Inferior parietal cortex (tissue), 1 donor: ENCODE data around the gene KLK5.
"Not testable (repeated sequence)": the region's sequence is repeated elsewhere in the genome, so short reads cannot be mapped to it uniquely, and the experiment has no call there.

Source experiments
- DNase-seq: peaks from one replicate; pipeline ENCODE4 v3.0.0-alpha.2; 2016; ENCODE audit errors: extremely low spot score

The KLK5 gene

DNA sequence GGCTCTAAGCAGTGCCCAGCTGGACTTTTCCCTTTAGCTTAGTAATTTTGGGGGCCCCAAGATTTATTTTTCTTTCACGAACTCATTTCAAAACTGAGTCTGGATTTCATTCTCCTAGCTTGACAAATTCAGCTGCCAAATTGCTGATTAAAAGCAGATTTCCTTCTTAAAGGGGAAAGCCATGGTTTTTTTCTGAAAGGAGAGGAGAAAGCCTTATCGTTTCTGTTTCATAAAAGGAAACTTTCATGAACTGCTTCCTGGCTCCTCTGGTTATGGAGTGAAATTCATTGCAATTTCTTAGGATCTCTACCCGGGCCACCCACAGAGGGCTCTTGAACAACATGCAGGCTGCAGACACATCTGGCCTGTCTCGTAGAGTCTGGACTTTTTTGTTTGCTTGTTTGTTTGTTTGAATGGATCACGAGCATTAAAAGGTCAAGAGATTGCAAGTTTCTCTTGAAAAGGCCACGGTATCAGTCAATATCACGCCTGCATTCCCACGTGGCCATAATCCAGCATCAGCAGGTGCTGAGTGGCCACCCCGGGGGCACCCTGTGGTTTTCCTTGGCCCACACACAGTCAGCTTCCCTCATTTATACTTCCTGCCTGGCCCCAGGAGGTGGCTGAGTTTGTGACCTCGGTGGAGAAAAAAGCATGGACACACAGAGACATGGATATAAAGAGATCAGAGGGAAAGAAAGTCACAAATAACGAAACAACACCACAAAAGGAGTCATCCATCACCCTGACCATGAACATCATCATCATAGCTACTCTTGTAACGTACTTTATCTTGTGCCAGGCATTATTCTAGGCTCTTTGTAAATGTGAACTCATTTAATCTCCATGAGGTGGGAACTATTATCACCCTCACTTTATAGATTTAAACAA is 31.2 kb downstream of the KLK5 start:
- DNase-seq: no peak

DNA sequence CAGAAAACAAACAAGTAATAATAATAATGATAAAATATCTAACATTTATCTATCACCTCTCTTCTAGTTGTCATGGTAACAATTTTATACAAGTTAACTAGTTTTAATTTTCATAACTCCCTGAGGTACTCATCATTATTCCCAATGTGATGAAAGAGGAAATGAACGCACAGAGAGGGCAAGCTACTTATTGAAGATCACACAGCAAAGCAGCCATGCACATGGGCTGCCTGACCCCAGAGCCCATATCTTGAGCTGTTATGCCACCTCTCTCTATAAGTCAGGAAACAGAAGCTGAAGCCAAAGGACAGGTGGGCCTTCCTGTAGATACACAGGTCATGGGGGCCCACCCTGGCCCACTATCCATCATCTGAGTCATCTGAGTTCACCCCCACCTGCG is 36.8 kb downstream of the KLK5 start:
- DNase-seq: no peak

DNA sequence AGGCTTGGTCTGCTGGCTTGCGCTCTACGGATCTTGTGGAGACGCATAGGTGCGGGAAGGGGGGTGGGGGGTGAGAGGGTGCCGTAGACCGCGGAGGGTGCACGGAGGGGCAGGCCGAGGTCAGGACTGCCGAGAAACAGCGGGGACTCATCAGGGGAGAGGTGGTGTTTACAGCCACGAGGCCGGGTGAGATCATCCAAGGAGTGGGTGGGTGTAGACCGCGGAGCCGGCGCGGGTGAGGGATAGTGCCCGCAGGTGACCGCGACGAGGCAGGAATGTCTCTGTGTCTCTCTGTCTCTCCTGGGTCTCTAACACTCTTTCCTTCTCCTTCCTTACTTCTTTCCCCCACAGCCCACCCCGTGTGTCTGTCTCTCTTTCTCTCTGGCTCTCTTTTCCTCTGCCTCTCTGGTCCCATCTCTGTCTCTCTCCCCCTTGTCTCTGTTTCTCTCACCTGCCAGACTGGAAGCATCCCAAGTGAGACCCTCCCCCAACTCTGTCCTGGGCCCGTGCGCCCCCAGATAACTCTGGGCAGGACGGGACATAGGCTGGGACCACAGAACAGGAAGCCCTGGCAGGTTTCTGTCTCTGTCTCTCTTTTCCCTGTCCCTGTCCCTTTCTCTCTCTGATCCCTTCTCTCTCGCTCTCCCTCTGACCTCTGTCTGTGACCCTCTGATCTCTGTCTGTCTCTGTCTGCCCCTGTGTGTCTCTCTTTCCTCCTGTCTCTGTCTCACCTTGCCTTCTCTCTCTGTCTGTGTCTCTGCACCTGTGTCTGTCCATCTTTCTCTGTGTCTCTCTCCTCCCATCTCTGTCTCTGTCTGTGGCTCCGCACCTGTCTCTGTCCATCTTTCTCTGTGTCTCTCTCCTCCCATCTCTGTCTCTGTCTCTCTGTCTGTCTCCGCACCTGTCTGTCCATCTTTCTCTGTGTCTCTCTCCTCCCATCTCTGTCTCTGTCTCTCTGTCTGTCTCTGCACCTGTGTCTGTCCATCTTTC is 39.8 kb downstream of the KLK5 start:
- DNase-seq: no peak

DNA sequence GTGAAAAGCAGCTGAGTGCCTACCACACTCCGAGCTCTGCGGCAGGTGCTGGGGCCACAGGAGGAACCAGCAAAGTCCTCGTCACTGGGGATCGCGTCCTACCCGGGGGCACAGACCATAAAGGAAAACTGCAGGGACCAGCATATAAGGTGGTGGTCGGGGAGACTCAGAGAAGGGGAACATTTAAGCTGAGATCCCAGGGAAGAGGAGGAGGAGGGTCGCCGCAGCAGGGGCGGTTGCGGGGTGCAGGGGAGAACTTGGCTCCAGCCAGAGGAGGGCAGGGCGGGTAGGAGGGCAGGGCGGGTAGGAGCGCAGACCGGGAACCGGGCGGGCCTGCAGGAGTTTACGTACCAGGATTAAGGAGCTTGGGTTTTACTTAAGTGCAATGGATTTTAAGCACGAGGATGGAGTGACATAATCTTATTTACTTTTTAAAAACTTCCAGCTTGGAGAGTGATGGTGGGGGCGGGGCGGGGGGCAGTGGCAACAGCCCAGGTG is 40.7 kb downstream of the KLK5 start:
- no peak for DNase-seq

DNA sequence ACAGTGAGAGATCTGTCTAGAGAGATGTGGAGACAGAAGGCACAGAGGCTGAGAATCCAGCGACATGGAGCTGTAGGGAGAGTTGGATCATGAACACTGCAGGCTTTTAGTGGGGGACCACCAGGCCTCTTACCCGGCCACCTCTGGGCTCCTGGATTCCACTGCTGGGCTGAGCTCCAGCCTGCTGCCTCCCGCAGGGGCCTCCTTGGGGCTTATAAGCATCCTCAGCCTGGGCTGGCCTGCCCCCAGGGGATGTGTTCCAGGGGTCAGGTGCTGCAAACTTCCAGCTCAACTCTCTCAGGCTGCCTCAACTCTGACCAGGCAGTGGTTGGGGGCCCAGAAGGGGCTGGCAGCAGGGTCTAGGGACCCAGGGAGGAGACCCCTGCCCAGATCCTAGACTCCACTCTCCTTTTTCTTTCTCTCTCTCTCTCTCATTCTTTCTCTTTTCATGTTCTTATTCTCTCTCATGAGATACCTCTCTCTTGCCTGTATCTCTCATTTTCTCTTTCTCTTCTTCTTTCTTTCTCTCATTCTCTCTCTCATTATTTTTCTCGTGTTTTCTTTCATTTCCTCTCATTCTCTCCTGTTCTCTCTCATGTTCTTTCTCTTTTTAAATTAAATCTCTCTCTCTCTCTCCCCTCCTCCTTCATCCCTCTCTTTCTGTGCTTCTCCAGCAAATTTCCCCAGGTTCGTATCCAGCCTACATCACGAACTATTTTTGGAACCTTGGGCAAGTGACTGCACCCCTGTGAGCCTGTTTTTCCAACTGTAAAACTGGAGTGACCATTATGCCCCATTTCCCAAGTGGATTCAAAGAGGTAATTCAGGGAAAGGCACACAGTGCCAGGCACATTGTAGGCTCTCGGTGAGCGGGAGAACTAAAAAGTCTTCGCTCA is 41.4 kb downstream of the KLK5 start, which contains the start of gene KLK4:
KLK4 (minus strand) TSS at position 190 of the 896 bp plus-strand sequence. CDS start 657 bp downstream, outside the sequence.
- no peak for DNase-seq

DNA sequence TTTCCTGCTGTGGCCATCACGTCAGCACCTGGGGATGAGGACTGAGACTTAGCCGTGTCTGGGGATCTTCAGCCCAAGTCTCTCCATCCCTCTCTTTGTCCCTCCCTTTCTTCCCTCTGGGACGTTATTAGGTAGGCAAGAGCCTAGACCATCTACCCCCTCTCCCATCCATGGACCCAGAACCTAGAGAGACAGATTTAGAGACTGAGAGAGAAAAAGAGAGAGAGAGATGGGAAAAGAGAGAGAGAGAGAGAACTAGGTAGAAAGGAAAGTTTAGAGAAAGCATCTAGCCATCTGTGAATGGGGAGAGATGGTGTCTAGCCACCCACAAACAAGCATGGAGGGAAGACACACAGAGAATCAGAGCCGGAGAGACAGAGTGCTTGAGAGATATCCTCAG is 42.1 kb downstream of the KLK5 start:
- DNase-seq: no peak

DNA sequence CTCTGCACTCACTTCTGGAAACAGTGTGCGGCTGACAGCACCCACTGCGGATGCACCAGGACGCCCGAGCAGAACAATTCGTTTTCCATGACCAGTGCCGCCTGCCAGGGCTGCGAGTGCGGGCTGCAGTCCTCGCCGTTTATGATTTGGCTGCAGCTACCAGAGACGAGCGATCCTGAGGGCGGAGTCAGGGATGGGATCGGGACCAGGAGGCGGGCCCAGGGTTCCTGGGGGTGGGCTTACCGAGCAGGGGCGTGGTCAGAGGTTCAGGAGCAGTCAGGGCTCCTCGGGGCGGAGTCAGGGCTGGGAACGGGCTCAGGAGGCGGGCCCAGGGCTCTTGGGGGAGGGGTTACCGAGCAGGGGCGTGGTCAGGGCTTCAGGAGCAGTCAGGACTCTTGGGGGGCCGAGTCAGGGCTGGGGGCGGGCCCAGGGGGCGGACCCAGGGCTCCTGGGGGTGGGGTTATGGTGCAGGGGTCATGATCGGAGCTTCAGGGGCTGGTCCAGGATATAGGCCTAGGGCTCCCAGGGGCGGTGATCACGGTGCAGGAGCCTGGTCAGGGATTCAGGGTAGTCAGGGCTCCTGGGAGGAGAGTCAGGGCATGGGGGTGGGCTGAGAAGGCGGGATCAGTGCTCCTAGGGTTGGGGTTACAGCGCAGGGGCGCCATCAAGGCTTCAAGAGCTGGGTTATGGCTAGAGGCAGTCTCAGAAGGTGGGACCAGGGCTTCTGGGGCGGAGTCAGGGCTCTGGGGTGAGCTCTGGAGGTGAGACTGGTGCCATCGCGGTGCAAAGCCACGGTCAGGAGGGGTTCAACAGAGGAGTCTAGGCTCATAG is 43.4 kb downstream of the KLK5 start:
- DNase-seq: no peak

DNA sequence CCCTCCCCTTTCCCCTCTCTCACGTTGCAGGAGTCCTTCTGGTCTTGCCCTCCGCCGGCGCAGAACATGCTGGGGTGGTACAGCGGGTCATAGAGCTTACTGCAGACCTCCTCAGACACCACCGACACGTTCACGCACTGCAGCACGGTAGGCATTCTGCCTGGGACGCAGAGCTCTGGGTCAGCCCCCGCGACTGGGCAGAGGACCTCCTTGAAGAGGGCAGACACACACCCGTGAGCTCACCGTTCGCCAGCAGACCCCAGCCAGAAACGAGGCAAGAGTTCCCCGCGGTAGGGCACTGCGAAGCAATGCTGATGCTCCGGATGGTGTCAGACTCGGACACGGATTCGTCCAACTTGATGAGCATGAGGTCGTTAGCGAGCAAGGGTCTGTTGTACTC is 44.5 kb downstream of the KLK5 start:
- DNase-seq: no peak

DNA sequence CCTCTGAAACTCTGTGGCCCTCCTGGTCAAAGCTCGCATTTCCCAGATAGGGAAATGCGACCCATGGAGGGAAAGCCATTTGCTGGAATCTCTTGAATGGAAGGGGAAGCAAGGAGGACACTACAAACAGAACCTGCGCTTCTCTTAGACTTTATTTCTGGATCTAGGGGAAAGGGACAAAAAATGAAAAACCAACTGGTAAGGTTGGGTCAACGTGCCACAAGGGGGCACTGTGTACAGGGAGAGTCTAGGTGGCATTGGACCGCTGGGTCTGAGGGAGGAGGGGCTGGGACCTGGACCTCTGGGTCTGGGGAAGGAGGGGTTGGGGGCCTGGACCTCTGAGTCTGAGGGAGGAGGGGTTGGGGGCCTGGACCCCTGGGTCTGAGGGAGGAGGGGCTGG is 46.6 kb downstream of the KLK5 start:
- DNase-seq: peak; percentile 9

DNA sequence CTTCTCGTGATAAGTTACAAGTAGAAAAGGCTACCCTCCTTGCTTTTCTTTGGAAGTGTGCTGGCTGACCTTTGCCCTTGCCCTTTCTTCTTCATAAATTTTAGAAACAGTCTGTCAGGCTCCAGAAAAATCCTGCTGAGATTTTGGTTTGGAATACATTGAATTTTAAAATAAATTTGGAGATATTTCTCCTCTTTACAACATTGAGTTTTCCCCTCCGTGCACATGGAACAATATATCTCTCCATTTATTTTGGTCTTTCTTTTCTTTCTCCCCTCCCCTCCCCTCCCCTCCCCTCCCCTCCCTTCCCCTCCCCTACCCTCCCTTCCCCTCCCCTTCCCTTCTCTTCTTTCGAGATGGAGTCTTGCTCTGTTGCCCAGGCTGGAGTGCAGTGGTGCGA is 50.2 kb downstream of the KLK5 start:
- DNase-seq: no peak

DNA sequence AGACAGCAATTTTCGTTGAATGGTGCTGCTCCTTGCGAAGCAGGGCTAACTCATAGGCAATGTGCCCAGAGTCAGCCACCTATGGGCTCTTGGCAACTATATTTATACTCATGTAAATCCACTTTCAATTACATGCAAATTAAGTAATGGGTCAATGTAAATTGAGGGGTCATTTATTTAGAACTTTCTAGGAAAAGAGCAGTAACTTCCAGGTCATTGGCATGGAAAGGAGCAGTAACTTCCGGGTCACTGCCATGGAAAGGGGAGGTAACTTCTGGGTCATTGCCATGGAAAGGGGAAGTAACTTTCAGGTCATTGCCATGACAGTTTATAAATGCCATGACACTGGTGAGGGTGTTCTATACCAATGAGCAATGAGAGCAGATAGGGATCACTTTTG is 53.3 kb downstream of the KLK5 start:
- no peak for DNase-seq

DNA sequence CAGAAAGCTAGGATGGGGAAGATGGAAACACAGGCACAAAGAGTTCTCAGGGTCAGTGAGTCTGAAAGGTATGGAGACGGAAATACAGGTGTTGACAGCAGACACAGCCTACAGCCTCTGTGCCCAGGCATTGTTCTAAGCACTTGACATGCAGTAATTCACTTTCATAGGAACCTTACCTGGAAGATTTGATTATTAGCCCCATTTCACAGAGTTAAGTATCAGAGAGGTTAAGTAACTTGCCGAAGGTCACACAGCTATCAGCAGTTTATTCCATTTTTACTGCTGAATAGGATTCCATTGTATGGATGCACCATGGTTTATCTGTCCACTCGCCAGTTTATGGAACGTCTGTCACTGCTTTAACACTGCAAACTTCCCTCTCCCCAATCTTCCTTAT is 54.8 kb downstream of the KLK5 start:
- DNase-seq: no peak

DNA sequence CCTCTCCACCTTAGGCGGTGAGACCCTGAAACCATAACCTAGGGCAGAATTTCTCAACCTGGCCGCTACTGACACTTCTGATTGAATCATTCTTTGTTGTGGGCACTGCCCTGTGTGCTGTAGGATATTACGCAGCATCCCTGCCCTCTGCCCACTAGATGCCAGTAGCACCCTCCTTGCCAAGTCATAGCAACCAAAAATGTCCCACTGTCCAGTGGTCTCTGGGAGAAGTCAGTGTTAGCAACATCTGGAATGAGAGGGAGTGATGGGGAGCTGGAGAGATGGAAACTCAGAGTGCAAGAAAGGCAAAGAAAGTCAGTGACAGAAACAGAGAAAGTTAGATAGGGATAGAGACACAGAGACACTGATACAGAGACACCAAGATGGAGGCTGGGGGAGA is 55.2 kb downstream of the KLK5 start:
- no peak for DNase-seq

DNA sequence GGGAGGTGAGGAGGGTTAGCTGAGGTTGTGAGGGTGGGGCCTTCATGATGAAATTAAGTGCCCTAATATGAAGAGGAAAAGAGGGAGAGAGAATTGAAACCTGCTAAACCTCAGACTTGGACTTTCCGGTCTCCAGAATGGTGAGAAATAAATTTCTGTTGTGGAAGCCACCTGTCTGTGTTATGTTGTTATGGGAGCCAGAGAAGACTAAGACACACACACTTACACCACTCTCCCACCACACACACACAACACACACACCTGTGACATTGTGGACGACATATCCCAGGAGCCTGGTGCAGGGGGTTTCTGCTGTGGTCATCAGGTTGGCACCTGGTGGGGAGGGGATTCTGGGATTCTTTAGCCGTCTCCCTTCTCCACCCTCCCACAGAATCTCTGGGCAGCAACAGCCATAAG is 55.6 kb downstream of the KLK5 start:
- DNase-seq: no peak

DNA sequence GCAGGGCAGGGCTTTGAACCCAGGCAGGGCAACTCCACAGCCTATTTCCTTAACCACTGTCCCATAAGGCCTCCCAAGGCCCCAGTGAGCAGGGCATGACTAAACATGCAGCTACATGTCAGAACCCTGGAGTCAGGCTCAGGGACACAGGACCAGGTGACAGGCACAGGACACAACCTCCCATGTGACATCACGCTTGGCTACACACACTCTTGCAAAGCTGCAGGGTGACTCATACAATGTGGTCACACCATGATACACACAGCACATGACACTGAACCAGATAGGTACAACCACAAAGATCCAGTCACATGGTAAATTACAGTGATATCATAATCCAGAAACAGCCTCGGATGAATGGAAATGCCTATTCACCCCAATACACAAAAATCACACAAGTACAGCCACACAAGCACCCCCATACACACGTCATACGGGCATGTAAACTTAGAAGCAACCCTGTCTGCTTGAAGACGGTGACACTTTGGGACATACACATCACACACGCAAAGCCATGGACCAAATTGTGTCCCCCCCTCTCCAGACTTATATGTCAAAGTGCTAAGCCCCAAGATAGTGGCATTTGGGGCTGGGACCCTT is 56.1 kb downstream of the KLK5 start:
- no peak for DNase-seq

DNA sequence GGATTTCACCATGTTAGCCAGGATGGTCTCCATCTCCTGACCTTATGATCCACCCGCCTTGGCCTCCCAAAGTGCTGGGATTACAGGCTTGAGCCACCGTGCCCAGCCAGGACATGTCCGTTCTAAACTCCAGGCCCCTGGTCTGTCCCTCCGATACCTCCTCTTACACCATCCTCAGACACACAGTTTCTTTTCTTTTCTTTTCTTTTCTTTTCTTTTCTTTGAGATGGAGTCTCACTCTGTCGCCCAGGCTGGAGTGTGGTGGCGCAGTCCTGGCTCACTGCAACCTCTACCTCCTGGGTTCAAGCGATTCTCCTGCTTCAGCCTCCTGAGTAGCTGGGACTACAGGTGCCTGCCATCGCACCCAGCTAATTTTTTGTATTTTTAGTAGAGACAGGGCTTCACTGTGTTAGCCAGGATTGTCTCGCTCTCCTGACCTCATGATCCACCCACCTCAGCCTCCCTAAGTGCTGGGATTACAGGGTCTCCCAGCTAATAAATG is 56.7 kb downstream of the KLK5 start:
- DNase-seq: not testable (repeated sequence)

DNA sequence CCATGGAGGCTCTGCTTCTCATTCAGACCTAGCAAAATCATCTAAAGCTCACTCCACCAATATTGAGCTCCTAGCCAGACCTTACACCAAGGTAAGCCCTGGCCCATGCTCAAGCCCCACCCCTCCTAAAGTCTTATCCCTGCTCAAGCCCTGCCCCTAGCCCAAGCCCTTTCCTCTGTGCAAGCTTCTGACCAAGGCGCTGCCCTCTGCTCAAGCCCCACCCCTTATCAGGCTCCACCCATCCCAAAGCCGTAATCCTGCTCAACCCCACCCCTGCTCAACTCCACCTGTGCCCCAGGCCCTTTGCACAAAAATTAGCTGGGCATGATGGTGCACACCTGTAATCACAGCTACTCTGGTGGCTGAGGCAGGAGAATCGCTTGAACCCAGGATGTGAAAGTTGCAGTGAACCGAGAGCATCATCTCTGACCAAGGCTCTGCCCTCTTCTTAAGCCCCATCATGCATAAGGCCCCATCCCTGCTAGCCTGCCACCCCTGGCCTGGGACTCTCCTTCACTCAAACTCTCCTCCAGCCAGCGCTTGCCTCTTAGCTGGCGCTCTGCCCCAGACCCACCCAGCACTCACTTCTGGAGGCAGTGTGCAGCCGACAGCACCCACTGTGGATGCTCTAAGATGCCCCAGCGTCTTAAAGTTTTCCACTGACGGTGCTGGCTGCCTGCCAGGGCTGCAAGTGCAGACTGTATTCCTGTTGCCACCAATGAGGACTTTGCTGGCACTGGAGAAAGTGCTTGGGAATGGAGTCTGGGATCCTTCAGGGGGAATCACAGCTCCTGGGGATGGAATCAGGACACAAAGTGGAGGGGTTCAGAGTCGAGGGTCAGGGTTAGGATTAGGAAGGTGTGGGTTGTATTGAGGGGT is 58.1 kb downstream of the KLK5 start:
- no peak for DNase-seq
